NB4 (cell line): ENCODE measurements around the gene GPX7.

ENCODE experiments used
- DNase-seq: peaks from one replicate; pipeline ENCODE4 v3.0.0; 2010; ENCODE audit warnings: low read depth
- H3K4me3 ChIP-seq: one replicate; pipeline ENCODE4 v1.5.1; 2011; ENCODE audit warnings: mild to moderate bottlenecking, low read depth, low read length, moderate library complexity
- MAX ChIP-seq: IDR thresholded peaks from 2 replicates; pipeline ENCODE4 v1.6.1; 2011; ENCODE audit warnings: low read depth, low read length
- MYC ChIP-seq: IDR thresholded peaks from 2 replicates; pipeline ENCODE4 v1.6.1; 2011; ENCODE audit warnings: low read depth, low read length
- POLR2A ChIP-seq: IDR thresholded peaks from 2 replicates; pipeline ENCODE4 v1.6.1; 2011; ENCODE audit warnings: mild to moderate bottlenecking; ENCODE audit not compliant: insufficient read length; ENCODE audit errors: extremely low read depth
- TF ChIP-seq, protein P1 (sequence below): IDR thresholded peaks from one replicate; pipeline ENCODE4 v1.5.1; 2012; ENCODE audit warnings: low read depth, low read length

Gene GPX7

GRCh38 chr1:52579415-52579814 is 22.8 kb upstream of the GPX7 start:
- DNase-seq = no peak
- TF ChIP-seq MAX (no peak), MYC (no peak), POLR2A (no peak)
- TF ChIP-seq, protein P1, sequence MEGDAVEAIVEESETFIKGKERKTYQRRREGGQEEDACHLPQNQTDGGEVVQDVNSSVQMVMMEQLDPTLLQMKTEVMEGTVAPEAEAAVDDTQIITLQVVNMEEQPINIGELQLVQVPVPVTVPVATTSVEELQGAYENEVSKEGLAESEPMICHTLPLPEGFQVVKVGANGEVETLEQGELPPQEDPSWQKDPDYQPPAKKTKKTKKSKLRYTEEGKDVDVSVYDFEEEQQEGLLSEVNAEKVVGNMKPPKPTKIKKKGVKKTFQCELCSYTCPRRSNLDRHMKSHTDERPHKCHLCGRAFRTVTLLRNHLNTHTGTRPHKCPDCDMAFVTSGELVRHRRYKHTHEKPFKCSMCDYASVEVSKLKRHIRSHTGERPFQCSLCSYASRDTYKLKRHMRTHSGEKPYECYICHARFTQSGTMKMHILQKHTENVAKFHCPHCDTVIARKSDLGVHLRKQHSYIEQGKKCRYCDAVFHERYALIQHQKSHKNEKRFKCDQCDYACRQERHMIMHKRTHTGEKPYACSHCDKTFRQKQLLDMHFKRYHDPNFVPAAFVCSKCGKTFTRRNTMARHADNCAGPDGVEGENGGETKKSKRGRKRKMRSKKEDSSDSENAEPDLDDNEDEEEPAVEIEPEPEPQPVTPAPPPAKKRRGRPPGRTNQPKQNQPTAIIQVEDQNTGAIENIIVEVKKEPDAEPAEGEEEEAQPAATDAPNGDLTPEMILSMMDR = no peak
- H3K4me3 ChIP-seq = no peak overlapping the region

- no peak for DNase-seq
- TF ChIP-seq, protein P1 = no peak
- TF ChIP-seq MYC (no peak), POLR2A (no peak), MAX (no peak)
- H3K4me3 ChIP-seq = no peak overlapping the region
Observed at GRCh38 chr1:52580283-52580682, 21.9 kb upstream of the GPX7 start.

- TF ChIP-seq, protein P1 = no peak
- no peak overlapping the region for H3K4me3 ChIP-seq
- no peak for DNase-seq
Observed at GRCh38 chr1:52582116-52582696, 20.0 kb upstream of the GPX7 start.

- TF ChIP-seq, protein P1 = no peak
- TF ChIP-seq MAX = no peak
- no peak for TF ChIP-seq MYC
- no peak for TF ChIP-seq POLR2A
- no peak overlapping the region for H3K4me3 ChIP-seq
- DNase-seq = no peak
Observed at GRCh38 chr1:52585474-52585873, 16.7 kb upstream of the GPX7 start.

DNA sequence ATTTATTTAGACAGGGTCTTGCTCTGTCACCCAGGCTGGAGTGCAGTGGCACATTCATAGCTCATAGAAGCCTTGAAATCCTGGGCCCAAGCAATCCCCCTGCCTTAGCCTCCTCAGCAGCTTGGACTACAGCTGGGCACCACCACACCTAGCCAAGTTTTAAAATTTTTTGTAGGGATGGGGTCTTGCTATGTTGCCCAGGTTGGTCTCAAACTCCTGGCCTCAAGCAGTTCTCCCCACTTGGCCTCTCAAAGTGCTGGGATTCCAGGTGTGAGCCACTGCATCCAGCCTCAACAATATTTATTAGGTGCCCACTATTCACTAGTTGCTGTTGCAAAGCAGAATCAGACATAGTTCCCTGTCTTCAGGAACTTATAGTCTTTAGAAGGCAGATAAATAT is 14.1 kb upstream of the GPX7 start:
- DNase-seq = no peak
- TF ChIP-seq MAX (no peak), POLR2A (no peak), MYC (no peak)
- TF ChIP-seq, protein P1 = no peak
- H3K4me3 ChIP-seq = no peak overlapping the region

GRCh38 chr1:52588535-52588934 is 13.6 kb upstream of the GPX7 start:
- DNase-seq = peak; percentile 65
- TF ChIP-seq MAX = peak; percentile 77
- TF ChIP-seq, protein P1 = no peak
- no peak for TF ChIP-seq POLR2A
- TF ChIP-seq MYC = peak; percentile 34; the same call in 1 of the 2 replicates
- no peak overlapping the region for H3K4me3 ChIP-seq
